ENCODE measurements around the gene RBM33. TPM values are rescaled to one million over a fixed set of nuclear protein-coding genes. Genes with fewer than 3 reads are reported as not detected.
A peak's percentile ranks its signal among the peaks of the same experiment; 100 is the strongest.

RBM33 gene
- total and polyA plus RNA-seq, 2 of the 13 experiments (the other 11 are each of a cell fraction or from before 2014, with no cell fraction given), result 12.4 to 28.9 TPM

- TF ChIP-seq ZBTB4 (CRISPR knock-in tag; IDR thresholded peaks at IDR 0.05; ENCODE audit: borderline replicate concordance) (no peak), RBM22 (optimal IDR thresholded peaks at IDR 0.05; ENCODE audit: low read length) (no peak), ZNF256 (CRISPR knock-in tag; conservative IDR thresholded peaks at IDR 0.05) (no peak), ARNT (IDR thresholded peaks at IDR 0.05) (no peak), ATF5 (CRISPR knock-in tag; IDR thresholded peaks at IDR 0.05; ENCODE audit: low read depth) (no peak), ZNF282 (IDR thresholded peaks at IDR 0.05; ENCODE audit: partially characterized antibody) (no peak), ZNF768 (CRISPR knock-in tag; IDR thresholded peaks at IDR 0.05) (no peak), SALL2 (CRISPR knock-in tag; IDR thresholded peaks at IDR 0.05) (no peak), ZNF839 (CRISPR knock-in tag; IDR thresholded peaks at IDR 0.05; ENCODE audit: borderline replicate concordance) (no peak), XBP1 (CRISPR knock-in tag; IDR thresholded peaks at IDR 0.05) (no peak), ARID3A (IDR thresholded peaks at IDR 0.05; ENCODE audit: low read depth, low read length) (no peak), MTERF4 (CRISPR knock-in tag; IDR thresholded peaks at IDR 0.05) (no peak), ZNF235 (CRISPR knock-in tag; IDR thresholded peaks at IDR 0.05; ENCODE audit: borderline replicate concordance) (no peak), SP4 (CRISPR knock-in tag; IDR thresholded peaks at IDR 0.05) (peak; percentile 40; the same call in 1 of the 2 replicates), CHD2 (IDR thresholded peaks at IDR 0.05; ENCODE audit: low read depth, low read length) (no peak), NR2C2 (CRISPR knock-in tag; IDR thresholded peaks at IDR 0.05; ENCODE audit: borderline replicate concordance) (0 out of 2 replicates have a peak, but pooled peaks have one; percentile 14), NFRKB (IDR thresholded peaks at IDR 0.05) (no peak), ZNF224 (CRISPR knock-in tag; IDR thresholded peaks at IDR 0.05) (no peak), ZNF670 (CRISPR knock-in tag; IDR thresholded peaks at IDR 0.05; ENCODE audit: borderline replicate concordance) (no peak), ERF (CRISPR knock-in tag; IDR thresholded peaks at IDR 0.05) (no peak), ZNF878 (CRISPR knock-in tag; IDR thresholded peaks at IDR 0.05) (no peak), PAWR (CRISPR knock-in tag; IDR thresholded peaks at IDR 0.05; ENCODE audit: borderline replicate concordance) (no peak), THYN1 (CRISPR knock-in tag; IDR thresholded peaks at IDR 0.05; ENCODE audit: borderline replicate concordance, low read depth) (no peak), ETV6 (CRISPR knock-in tag; conservative IDR thresholded peaks at IDR 0.05) (no peak), ZFAT (CRISPR knock-in tag; conservative IDR thresholded peaks at IDR 0.05) (no peak)
These were observed 165.0 kb downstream of the RBM33 start (continued) for GRCh38 chr7:155809332-155809946.
